DOHH2 (cell line): Measurements from ENCODE around the gene APOBEC3G.

ENCODE experiments used
- CTCF ChIP-seq: fragments of 200-600 bp; sonication (generic); IDR thresholded peaks from one replicate; pipeline ENCODE4 v1.5.1; 2014; ENCODE audit warnings: antibody characterized with exemption, mild to moderate bottlenecking, low read depth, low read length; ENCODE audit not compliant: poor library complexity, severe bottlenecking
- EZH2phosphoT487 ChIP-seq: fragments of 200-600 bp; sonication (generic); IDR thresholded peaks from 2 replicates; pipeline ENCODE4 v1.6.1; 2017; ENCODE audit warnings: borderline replicate concordance, mild to moderate bottlenecking, antibody characterized with exemption, low read length, moderate library complexity, mixed read lengths

- no peak for TF ChIP-seq CTCF
- no peak for TF ChIP-seq EZH2phosphoT487
These were observed 51.4 kb downstream of the APOBEC3G start for GRCh38 chr22:39128508-39128907.
